ENCODE measurements around the gene MOK.

MOK gene

GRCh38 chr14:102326583-102326982, 21.6 kb upstream of the MOK start:
- H3K27me3 ChIP-seq (replicated peaks; ENCODE audit: control insufficient read depth, insufficient read depth, low read length): no peaks in the 10 kb centered on the region
- DNase-seq (ENCODE audit: extremely low read depth, insufficient read length): no peak
- TF ChIP-seq, protein P1, sequence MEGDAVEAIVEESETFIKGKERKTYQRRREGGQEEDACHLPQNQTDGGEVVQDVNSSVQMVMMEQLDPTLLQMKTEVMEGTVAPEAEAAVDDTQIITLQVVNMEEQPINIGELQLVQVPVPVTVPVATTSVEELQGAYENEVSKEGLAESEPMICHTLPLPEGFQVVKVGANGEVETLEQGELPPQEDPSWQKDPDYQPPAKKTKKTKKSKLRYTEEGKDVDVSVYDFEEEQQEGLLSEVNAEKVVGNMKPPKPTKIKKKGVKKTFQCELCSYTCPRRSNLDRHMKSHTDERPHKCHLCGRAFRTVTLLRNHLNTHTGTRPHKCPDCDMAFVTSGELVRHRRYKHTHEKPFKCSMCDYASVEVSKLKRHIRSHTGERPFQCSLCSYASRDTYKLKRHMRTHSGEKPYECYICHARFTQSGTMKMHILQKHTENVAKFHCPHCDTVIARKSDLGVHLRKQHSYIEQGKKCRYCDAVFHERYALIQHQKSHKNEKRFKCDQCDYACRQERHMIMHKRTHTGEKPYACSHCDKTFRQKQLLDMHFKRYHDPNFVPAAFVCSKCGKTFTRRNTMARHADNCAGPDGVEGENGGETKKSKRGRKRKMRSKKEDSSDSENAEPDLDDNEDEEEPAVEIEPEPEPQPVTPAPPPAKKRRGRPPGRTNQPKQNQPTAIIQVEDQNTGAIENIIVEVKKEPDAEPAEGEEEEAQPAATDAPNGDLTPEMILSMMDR (IDR thresholded peaks at IDR 0.05; ENCODE audit: insufficient read depth, low read length, poor library complexity, severe bottlenecking): no peak
- H3K36me3 ChIP-seq (ENCODE audit: control insufficient read depth, insufficient read depth, low read length): peaks cover 5% of the 10 kb centered on the region; the same call in 1 of the 2 replicates
- H3K4me3 ChIP-seq (replicated peaks; ENCODE audit: low read depth, low read length): no peak overlapping the region

DNA sequence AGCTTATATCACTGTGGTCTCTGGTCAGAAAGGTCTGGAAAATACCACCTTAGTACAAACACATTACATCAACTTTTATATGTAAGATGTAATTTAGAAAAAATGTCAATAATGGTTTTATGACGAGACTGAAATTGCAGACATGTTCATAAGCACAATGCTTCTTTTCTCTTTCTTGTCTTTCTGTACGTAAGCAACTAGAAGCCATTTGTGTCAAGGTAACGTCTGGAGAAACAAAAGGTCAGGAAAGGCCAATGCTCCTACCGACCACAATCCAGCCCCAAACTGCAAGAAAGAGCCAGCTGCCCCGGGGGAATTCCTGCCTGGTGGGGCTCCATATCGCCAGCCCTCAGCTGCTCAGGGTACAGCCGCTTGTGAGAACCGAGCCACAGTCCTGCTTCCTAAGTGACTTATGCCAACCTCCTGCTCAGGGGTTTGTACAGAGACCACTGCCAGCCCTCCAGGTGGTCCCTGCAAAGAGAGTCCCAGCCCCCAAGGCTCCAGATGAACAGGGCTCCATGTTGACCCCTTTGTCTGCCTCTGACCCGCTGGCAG, 20.9 kb upstream of the MOK start:
- TF ChIP-seq, protein P1 (IDR thresholded peaks at IDR 0.05; ENCODE audit: insufficient read depth, low read length, poor library complexity, severe bottlenecking): no peak
- no peak for DNase-seq (ENCODE audit: extremely low read depth, insufficient read length)
- H3K4me3 ChIP-seq (replicated peaks; ENCODE audit: low read depth, low read length): no peak overlapping the region
- H3K36me3 ChIP-seq (ENCODE audit: control insufficient read depth, insufficient read depth, low read length): peaks cover 3% of the 10 kb centered on the region; the same call in 1 of the 2 replicates
- H3K27me3 ChIP-seq (replicated peaks; ENCODE audit: control insufficient read depth, insufficient read depth, low read length): no peaks in the 10 kb centered on the region

DNA sequence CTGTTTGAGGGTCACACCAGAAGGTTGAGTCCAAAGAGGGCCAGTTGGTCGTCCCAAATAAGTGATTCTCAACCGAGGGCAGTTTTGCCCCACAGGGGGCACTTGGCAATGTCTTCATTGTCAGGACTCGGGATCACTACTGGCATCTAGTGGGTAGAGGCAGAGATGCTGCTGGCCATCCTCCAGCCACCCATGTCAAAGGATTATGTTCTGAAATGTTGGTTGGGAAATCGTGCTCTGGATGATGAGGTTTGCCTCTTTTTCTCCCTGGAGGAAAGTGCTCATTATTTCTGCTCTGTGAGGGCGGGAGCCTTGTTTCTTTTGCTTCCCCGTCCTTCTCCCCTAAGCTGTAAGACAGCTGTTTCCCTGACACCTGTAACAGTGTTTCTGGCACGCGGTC, 18.1 kb upstream of the MOK start:
- no peaks in the 10 kb centered on the region for H3K27me3 ChIP-seq (replicated peaks; ENCODE audit: control insufficient read depth, insufficient read depth, low read length)
- no peak overlapping the region for H3K4me3 ChIP-seq (replicated peaks; ENCODE audit: low read depth, low read length)
- TF ChIP-seq, protein P1 (IDR thresholded peaks at IDR 0.05; ENCODE audit: insufficient read depth, low read length, poor library complexity, severe bottlenecking): peak; percentile 63
- DNase-seq (ENCODE audit: extremely low read depth, insufficient read length): no peak
- peaks cover 3% of the 10 kb centered on the region; the same call in 1 of the 2 replicates for H3K36me3 ChIP-seq (ENCODE audit: control insufficient read depth, insufficient read depth, low read length)

- Histone ChIP-seq H3K27me3 (replicated peaks; ENCODE audit: control insufficient read depth, insufficient read depth, low read length) (no peaks in the 10 kb centered on the region), H3K36me3 (ENCODE audit: control insufficient read depth, insufficient read depth, low read length) (peaks cover 3% of the 10 kb centered on the region; the same call in 1 of the 2 replicates), H3K4me3 (replicated peaks; ENCODE audit: low read depth, low read length) (no peak overlapping the region)
- TF ChIP-seq, protein P1 (IDR thresholded peaks at IDR 0.05; ENCODE audit: insufficient read depth, low read length, poor library complexity, severe bottlenecking): no peak
- no peak for DNase-seq (ENCODE audit: extremely low read depth, insufficient read length)
Measured at GRCh38 chr14:102321456-102322422, 16.8 kb upstream of the MOK start.

DNA sequence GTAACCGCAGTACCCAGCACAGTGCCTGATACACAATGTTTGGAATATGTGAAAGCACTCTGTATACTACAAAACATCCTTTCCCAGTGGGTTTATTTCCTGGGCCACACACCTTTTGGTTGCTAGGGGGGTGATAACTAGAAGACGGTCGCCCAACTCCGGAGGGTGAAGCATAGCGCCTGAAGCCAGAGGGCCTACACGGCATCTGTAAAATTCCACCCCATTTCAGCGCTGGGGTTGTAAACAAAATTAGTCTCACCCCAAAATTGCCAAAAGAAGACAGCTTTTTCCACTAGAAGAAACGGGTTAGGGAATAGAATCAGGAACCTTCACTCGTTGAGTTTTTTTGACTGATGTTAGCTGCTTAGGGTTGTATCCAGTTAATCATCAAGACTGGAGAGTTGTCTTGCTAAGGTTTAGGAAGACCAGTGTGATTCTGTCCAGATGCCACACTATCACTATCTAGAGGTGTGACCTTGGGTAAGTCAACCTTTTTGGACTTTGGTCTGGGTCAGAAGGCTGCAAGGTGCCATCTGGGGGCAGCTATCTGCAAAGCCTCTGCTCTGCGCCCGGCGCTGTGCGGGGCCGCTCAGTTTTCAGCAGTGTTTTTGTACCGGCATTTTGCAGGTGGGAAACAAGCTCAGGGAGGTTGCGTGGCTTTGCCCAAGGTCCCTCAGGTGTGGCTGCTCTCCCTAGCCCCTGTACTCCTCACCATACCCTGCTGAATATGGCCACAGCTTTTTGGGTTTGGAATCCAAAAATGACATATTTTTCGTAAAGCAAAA, 15.9 kb upstream of the MOK start:
- Histone ChIP-seq H3K4me3 (replicated peaks; ENCODE audit: low read depth, low read length) (peak overlapping the region; percentile 83), H3K36me3 (ENCODE audit: control insufficient read depth, insufficient read depth, low read length) (peaks cover under 1% of the 10 kb centered on the region; the same call in 1 of the 2 replicates), H3K27me3 (replicated peaks; ENCODE audit: control insufficient read depth, insufficient read depth, low read length) (no peaks in the 10 kb centered on the region)
- no peak for DNase-seq (ENCODE audit: extremely low read depth, insufficient read length)
- TF ChIP-seq, protein P1 (IDR thresholded peaks at IDR 0.05; ENCODE audit: insufficient read depth, low read length, poor library complexity, severe bottlenecking): no peak

All from GM06990 (cell line).